HEK293 (cell line): Measurements from ENCODE around the gene OAF.

ENCODE experiments used
- CTCF ChIP-seq: fragments of 450-650 bp; formaldehyde crosslinking; IDR thresholded peaks from 2 replicates; pipeline ENCODE4 v1.5.1; 2016; ENCODE audit warnings: missing biosample characterization, missing genetic modification characterization
- SP2 ChIP-seq: fragments of 450-650 bp; formaldehyde crosslinking; IDR thresholded peaks from 2 replicates; pipeline ENCODE4 v1.5.1; 2016; ENCODE audit warnings: missing biosample characterization, missing genetic modification characterization
- ZBTB17 ChIP-seq: fragments of 450-650 bp; formaldehyde crosslinking; IDR thresholded peaks from 2 replicates; pipeline ENCODE4 v1.5.1; 2016; ENCODE audit warnings: missing biosample characterization, missing genetic modification characterization
- ZBTB8A ChIP-seq: fragments of 450-650 bp; formaldehyde crosslinking; IDR thresholded peaks from 2 replicates; pipeline ENCODE4 v1.5.1; 2016; ENCODE audit warnings: missing biosample characterization, missing genetic modification characterization
- ZNF138 ChIP-seq: fragments of 450-650 bp; formaldehyde crosslinking; IDR thresholded peaks from 2 replicates; pipeline ENCODE4 v1.5.1; 2016; ENCODE audit warnings: missing biosample characterization, missing genetic modification characterization, borderline replicate concordance
- ZNF16 ChIP-seq: fragments of 450-650 bp; formaldehyde crosslinking; IDR thresholded peaks from 2 replicates; pipeline ENCODE4 v1.5.1; 2016; ENCODE audit warnings: low read depth, missing biosample characterization, missing genetic modification characterization
- ZNF416 ChIP-seq: fragments of 450-650 bp; formaldehyde crosslinking; IDR thresholded peaks from 2 replicates; pipeline ENCODE4 v1.5.1; 2016; ENCODE audit warnings: missing biosample characterization, missing genetic modification characterization
- ZNF423 ChIP-seq: fragments of 450-650 bp; formaldehyde crosslinking; IDR thresholded peaks from 2 replicates; pipeline ENCODE4 v1.5.1; 2016; ENCODE audit warnings: missing biosample characterization, missing genetic modification characterization
- ZNF501 ChIP-seq: fragments of 450-650 bp; formaldehyde crosslinking; IDR thresholded peaks from 2 replicates; pipeline ENCODE4 v1.5.1; 2016; ENCODE audit warnings: missing biosample characterization, missing genetic modification characterization
- ZNF510 ChIP-seq: fragments of 450-650 bp; formaldehyde crosslinking; IDR thresholded peaks from 2 replicates; pipeline ENCODE4 v1.5.1; 2018; ENCODE audit warnings: mild to moderate bottlenecking, missing genetic modification characterization, missing biosample characterization; ENCODE audit not compliant: insufficient replicate concordance
- ZNF785 ChIP-seq: fragments of 450-650 bp; formaldehyde crosslinking; IDR thresholded peaks from 2 replicates; pipeline ENCODE4 v1.5.1; 2016; ENCODE audit warnings: missing biosample characterization, missing genetic modification characterization
- ZXDB ChIP-seq: fragments of 450-650 bp; formaldehyde crosslinking; IDR thresholded peaks from 2 replicates; pipeline ENCODE4 v1.5.1; 2016; ENCODE audit warnings: missing biosample characterization, missing genetic modification characterization
- TF ChIP-seq, protein P1 (sequence below): sonication (generic); formaldehyde crosslinking; IDR thresholded peaks from 2 replicates; pipeline ENCODE4 v1.8.1; 2022; ENCODE audit warnings: mild to moderate bottlenecking, moderate library complexity, missing genetic modification reagents

- TF ChIP-seq CTCF (tag by site-specific recombination) (no peak), SP2 (tag by site-specific recombination) (no peak), ZNF138 (tag by site-specific recombination) (no peak), ZNF501 (tag by site-specific recombination) (no peak), ZNF510 (tag by site-specific recombination) (no peak), ZXDB (no peak), ZNF423 (tag by site-specific recombination) (no peak), ZNF416 (tag by site-specific recombination) (no peak), ZBTB17 (tag by site-specific recombination) (no peak), ZNF16 (no peak), ZBTB8A (tag by site-specific recombination) (no peak), ZNF785 (tag by site-specific recombination) (no peak)
- TF ChIP-seq, protein P1, sequence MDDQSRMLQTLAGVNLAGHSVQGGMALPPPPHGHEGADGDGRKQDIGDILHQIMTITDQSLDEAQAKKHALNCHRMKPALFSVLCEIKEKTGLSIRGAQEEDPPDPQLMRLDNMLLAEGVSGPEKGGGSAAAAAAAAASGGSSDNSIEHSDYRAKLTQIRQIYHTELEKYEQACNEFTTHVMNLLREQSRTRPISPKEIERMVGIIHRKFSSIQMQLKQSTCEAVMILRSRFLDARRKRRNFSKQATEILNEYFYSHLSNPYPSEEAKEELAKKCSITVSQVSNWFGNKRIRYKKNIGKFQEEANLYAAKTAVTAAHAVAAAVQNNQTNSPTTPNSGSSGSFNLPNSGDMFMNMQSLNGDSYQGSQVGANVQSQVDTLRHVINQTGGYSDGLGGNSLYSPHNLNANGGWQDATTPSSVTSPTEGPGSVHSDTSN = no peak
Observed at GRCh38 chr11:120219232-120219937, 8.6 kb downstream of the OAF start.
